ENCODE measurements around the gene FILIP1L. TPM values are rescaled to one million over a fixed set of nuclear protein-coding genes. Genes with fewer than 3 reads are reported as not detected.

The FILIP1L gene
- total and polyA plus RNA-seq, 2 donors from 2014 or later = 5.5 to 25.5 TPM

DNA sequence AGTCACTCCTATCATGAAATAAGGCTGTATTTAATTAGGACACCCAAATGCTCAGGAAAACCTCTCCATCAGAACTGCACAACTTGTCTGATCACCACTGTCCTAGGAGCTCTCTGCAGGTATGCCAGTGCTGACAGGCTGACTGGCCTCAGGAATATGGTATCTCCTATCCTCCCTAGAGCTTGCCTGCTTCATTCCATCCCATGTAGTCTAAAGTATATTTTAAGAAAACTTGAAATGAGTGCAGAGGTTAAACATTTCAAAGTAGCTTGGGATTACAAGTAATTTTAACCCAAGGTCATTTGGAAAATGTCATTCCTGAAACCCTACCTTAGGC, 23.7 kb downstream of the FILIP1L start:
- H3K4me3 ChIP-seq (ENCODE audit: low read length in 3 of 3) = no peak overlapping the region
- H3K36me3 ChIP-seq (ENCODE audit: control insufficient read depth in 2 of 3, insufficient read depth in 3 of 3, low read length in 3 of 3) = no peaks in the 10 kb centered on the region
- TF ChIP-seq, protein P1, sequence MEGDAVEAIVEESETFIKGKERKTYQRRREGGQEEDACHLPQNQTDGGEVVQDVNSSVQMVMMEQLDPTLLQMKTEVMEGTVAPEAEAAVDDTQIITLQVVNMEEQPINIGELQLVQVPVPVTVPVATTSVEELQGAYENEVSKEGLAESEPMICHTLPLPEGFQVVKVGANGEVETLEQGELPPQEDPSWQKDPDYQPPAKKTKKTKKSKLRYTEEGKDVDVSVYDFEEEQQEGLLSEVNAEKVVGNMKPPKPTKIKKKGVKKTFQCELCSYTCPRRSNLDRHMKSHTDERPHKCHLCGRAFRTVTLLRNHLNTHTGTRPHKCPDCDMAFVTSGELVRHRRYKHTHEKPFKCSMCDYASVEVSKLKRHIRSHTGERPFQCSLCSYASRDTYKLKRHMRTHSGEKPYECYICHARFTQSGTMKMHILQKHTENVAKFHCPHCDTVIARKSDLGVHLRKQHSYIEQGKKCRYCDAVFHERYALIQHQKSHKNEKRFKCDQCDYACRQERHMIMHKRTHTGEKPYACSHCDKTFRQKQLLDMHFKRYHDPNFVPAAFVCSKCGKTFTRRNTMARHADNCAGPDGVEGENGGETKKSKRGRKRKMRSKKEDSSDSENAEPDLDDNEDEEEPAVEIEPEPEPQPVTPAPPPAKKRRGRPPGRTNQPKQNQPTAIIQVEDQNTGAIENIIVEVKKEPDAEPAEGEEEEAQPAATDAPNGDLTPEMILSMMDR (IDR thresholded peaks at IDR 0.05; ENCODE audit: borderline replicate concordance, extremely low read depth, insufficient read depth) = no peak
- no peak overlapping the region for H3K27ac ChIP-seq (ENCODE audit: low read depth in 2 of 2, low read length in 2 of 2)
- H3K9me3 ChIP-seq (ENCODE audit: control insufficient read depth in 2 of 3, insufficient read depth in 1 of 3, low read length in 3 of 3) = no peaks in the 10 kb centered on the region
- peaks cover 2 to 13% (median 3%) of the 10 kb centered on the region in 3 donors for H3K4me1 ChIP-seq (ENCODE audit: control insufficient read depth in 2 of 3, insufficient read depth in 2 of 3, low read depth in 1 of 3, low read length in 3 of 3)
- intact Hi-C loops (cut with DNase I) = no loop called here
- FAIRE-seq (no peak), DNase-seq (no peak)
- H3K27me3 ChIP-seq (ENCODE audit: control insufficient read depth, insufficient read depth, low read length) = no peaks in the 10 kb centered on the region
- H3K9ac ChIP-seq (ENCODE audit: low read length in 3 of 3) = no peak overlapping the region

- TF ChIP-seq, protein P1 (IDR thresholded peaks at IDR 0.05; ENCODE audit: borderline replicate concordance, extremely low read depth, insufficient read depth) = no peak
- Histone ChIP-seq H3K9me3 (ENCODE audit: control insufficient read depth in 2 of 3, insufficient read depth in 1 of 3, low read length in 3 of 3) (no peaks in the 10 kb centered on the region), H3K27me3 (ENCODE audit: control insufficient read depth, insufficient read depth, low read length) (no peaks in the 10 kb centered on the region), H3K4me3 (ENCODE audit: low read length in 3 of 3) (no peak overlapping the region), H3K36me3 (ENCODE audit: control insufficient read depth in 2 of 3, insufficient read depth in 3 of 3, low read length in 3 of 3) (no peaks in the 10 kb centered on the region), H3K27ac (ENCODE audit: low read depth in 2 of 2, low read length in 2 of 2) (no peak overlapping the region), H3K9ac (ENCODE audit: low read length in 3 of 3) (no peak overlapping the region), H3K4me1 (ENCODE audit: control insufficient read depth in 2 of 3, insufficient read depth in 2 of 3, low read depth in 1 of 3, low read length in 3 of 3) (peaks cover 2 to 13% (median 3%) of the 10 kb centered on the region in 3 donors)
- intact Hi-C loops (cut with DNase I) = no loop called here
- DNase-seq = peak in 3 of 5 donors; percentile 46 to 75 (median 65)
- no peak for FAIRE-seq
Measured at GRCh38 chr3:100089812-100090668, 24.3 kb downstream of the FILIP1L start.

GRCh38 chr3:100088735-100089368, 25.4 kb downstream of the FILIP1L start:
- Histone ChIP-seq H3K4me1 (ENCODE audit: control insufficient read depth in 2 of 3, insufficient read depth in 2 of 3, low read depth in 1 of 3, low read length in 3 of 3) (peaks cover 2 to 13% (median 3%) of the 10 kb centered on the region in 3 donors), H3K4me3 (ENCODE audit: low read length in 3 of 3) (no peak overlapping the region), H3K9me3 (ENCODE audit: control insufficient read depth in 2 of 3, insufficient read depth in 1 of 3, low read length in 3 of 3) (no peaks in the 10 kb centered on the region), H3K27me3 (ENCODE audit: control insufficient read depth, insufficient read depth, low read length) (no peaks in the 10 kb centered on the region), H3K36me3 (ENCODE audit: control insufficient read depth in 2 of 3, insufficient read depth in 3 of 3, low read length in 3 of 3) (no peaks in the 10 kb centered on the region), H3K27ac (ENCODE audit: low read depth in 2 of 2, low read length in 2 of 2) (no peak overlapping the region), H3K9ac (ENCODE audit: low read length in 3 of 3) (no peak overlapping the region)
- intact Hi-C loops (cut with DNase I) = no loop called here
- TF ChIP-seq, protein P1 (IDR thresholded peaks at IDR 0.05; ENCODE audit: borderline replicate concordance, extremely low read depth, insufficient read depth) = no peak
- FAIRE-seq (no peak), DNase-seq (no peak)
